C4-2B (cell line): ENCODE measurements around the gene CCDC6.

ENCODE experiments used
- CTCF ChIP-seq: fragments of 450-650 bp; conservative IDR thresholded peaks from 2 replicates; pipeline ENCODE4 v1.5.1; 2017; ENCODE audit warnings: mild to moderate bottlenecking
- ZFX ChIP-seq: fragments of 450-650 bp; IDR thresholded peaks from 2 replicates; pipeline ENCODE4 v1.6.1; 2017

GRCh38 chr10:59774451-59774850, 131.9 kb downstream of the CCDC6 start:
- TF ChIP-seq CTCF, result no peak
- TF ChIP-seq ZFX, result no peak
